SK-N-SH (cell line): Measurements from ENCODE around the gene USP40. TPM values are rescaled to one million over a fixed set of nuclear protein-coding genes. Genes with fewer than 3 reads are reported as not detected.

Experiments
- CTCF ChIA-PET: fragments of 300-600, 350-600 bp; formaldehyde crosslinking; extraction: SDS; loops from one replicate; lab custom pipeline; 2021; lab: Yijun Ruan, JAX
- POLR2A ChIA-PET: fragments of 350-600 bp; sonication (Branson Sonifier 250); formaldehyde crosslinking; extraction: SDS; loops from one replicate; lab custom pipeline; 2020; ENCODE audit warnings: antibody characterized with exemption, inconsistent platforms; lab: Yijun Ruan, JAX
- DNase-seq: peaks from one replicate; pipeline ENCODE4 v3.0.0; 2012
- H2AFZ ChIP-seq: fragments of 200-600 bp; sonication (generic); 2 replicates; pipeline ENCODE4 v1.8.1; 2016; ENCODE audit warnings: antibody characterized with exemption, mild to moderate bottlenecking, low read depth
- H3F3A ChIP-seq: fragments of 200-600 bp; sonication (generic); replicated peaks from 2 replicates; pipeline ENCODE3; 2016; ENCODE audit warnings: antibody characterized with exemption, mild to moderate bottlenecking; ENCODE audit not compliant: insufficient read depth
- H3K27ac ChIP-seq, 2 experiments: fragments of 200-500 bp in 1 of 2; fragments of 200-600 bp in 1 of 2; sonication (Bioruptor generic) in 1 of 2; sonication (generic), shearing (Covaris generic) in 1 of 2; 2 replicates each; pipeline versions ENCODE4 v1.5.1 to v1.6.1; 2014 to 2016; ENCODE audit warnings: low read depth in 2 of 2, inconsistent platforms in 1 of 2, low read length in 1 of 2, mild to moderate bottlenecking in 1 of 2, mixed read lengths in 1 of 2
- H3K27me3 ChIP-seq: fragments of 200-600 bp; sonication (generic), shearing (Covaris generic); 2 replicates; pipeline ENCODE4 v1.6.1; 2016; ENCODE audit warnings: mixed run types; ENCODE audit not compliant: insufficient read depth
- H3K36me3 ChIP-seq, 2 experiments: fragments of 200-500 bp in 1 of 2; fragments of 200-600 bp in 1 of 2; sonication (Bioruptor generic) in 1 of 2; sonication (generic) in 1 of 2; replicated peaks in 1 of 2; 2 replicates each; pipeline versions ENCODE3 to v1.5.1; 2014 to 2016; ENCODE audit warnings: low read length in 1 of 2, mild to moderate bottlenecking in 1 of 2; ENCODE audit not compliant: insufficient read depth in 2 of 2, control insufficient read depth in 1 of 2
- H3K4me1 ChIP-seq, 2 experiments: fragments of 200-500 bp in 1 of 2; fragments of 200-600 bp in 1 of 2; sonication (Bioruptor generic) in 1 of 2; sonication (generic), shearing (Covaris generic) in 1 of 2; 2 replicates each; pipeline versions ENCODE4 v1.5.1 to v1.6.1; 2014 to 2016; ENCODE audit warnings: low read depth in 1 of 2, low read length in 1 of 2, mixed run types in 1 of 2; ENCODE audit not compliant: insufficient read depth in 2 of 2, control insufficient read depth in 1 of 2
- H3K4me2 ChIP-seq: fragments of 200-600 bp; sonication (generic), shearing (Covaris generic); 2 replicates; pipeline ENCODE4 v1.6.1; 2017; ENCODE audit warnings: mixed run types
- H3K4me3 ChIP-seq, 2 experiments: fragments of 200-500 bp in 1 of 2; fragments of 200-600 bp in 1 of 2; sonication (Bioruptor generic) in 1 of 2; sonication (generic), shearing (Covaris generic) in 1 of 2; 2 replicates each; pipeline versions ENCODE4 v1.5.1 to v1.8.1; 2014 to 2016; ENCODE audit warnings: low read depth in 2 of 2, inconsistent platforms in 1 of 2, low read length in 1 of 2, mild to moderate bottlenecking in 1 of 2, mixed read lengths in 1 of 2, moderate library complexity in 1 of 2
- H3K79me2 ChIP-seq: fragments of 200-600 bp; sonication (generic); 2 replicates; pipeline ENCODE4 v1.8.1; 2017; ENCODE audit warnings: mild to moderate bottlenecking; ENCODE audit not compliant: insufficient read depth
- H3K9ac ChIP-seq: fragments of 200-600 bp; sonication (generic); 2 replicates; pipeline ENCODE4 v1.6.1; 2017; ENCODE audit warnings: mixed run types
- H3K9me2 ChIP-seq: fragments of 200-600 bp; sonication (generic); 2 replicates; pipeline ENCODE4 v1.6.1; 2017; ENCODE audit warnings: mixed run types
- H3K9me3 ChIP-seq: fragments of 200-600 bp; sonication (generic); 2 replicates; pipeline ENCODE4 v1.6.1; 2017; ENCODE audit warnings: mixed run types, mild to moderate bottlenecking, moderate library complexity
- H4K20me1 ChIP-seq: fragments of 200-600 bp; sonication (generic); 2 replicates; pipeline ENCODE4 v1.6.1; 2017; ENCODE audit warnings: mild to moderate bottlenecking, mixed run types; ENCODE audit not compliant: insufficient read depth
- FOXJ3 ChIP-seq: sonication (generic); formaldehyde crosslinking; IDR thresholded peaks from 2 replicates; pipeline ENCODE4 v1.5.1; 2020; ENCODE audit warnings: mild to moderate bottlenecking, missing genetic modification reagents
- FOXM1 ChIP-seq: IDR thresholded peaks from 2 replicates; pipeline ENCODE4 v1.4.0; 2012; ENCODE audit warnings: low read depth, mild to moderate bottlenecking
- GABPA ChIP-seq: IDR thresholded peaks from 2 replicates; pipeline ENCODE4 v1.4.0; 2012; ENCODE audit warnings: low read depth, mild to moderate bottlenecking
- JUND ChIP-seq: IDR thresholded peaks from 2 replicates; pipeline ENCODE4 v1.4.0; 2012
- MAX ChIP-seq: IDR thresholded peaks from 2 replicates; pipeline ENCODE4 v1.4.0; 2012; ENCODE audit warnings: low read depth
- MXI1 ChIP-seq: IDR thresholded peaks from 2 replicates; pipeline ENCODE4 v1.6.1; 2012; ENCODE audit warnings: mild to moderate bottlenecking, low read depth, low read length, improper control_type of control experiment
- POLR2AphosphoS5 ChIP-seq: IDR thresholded peaks from 2 replicates; pipeline ENCODE4 v1.6.1; 2012; ENCODE audit warnings: low read depth, low read length
- RFX5 ChIP-seq: IDR thresholded peaks from 2 replicates; pipeline ENCODE4 v1.6.1; 2012; ENCODE audit warnings: mild to moderate bottlenecking, improper control_type of control experiment, low read length
- RXRA ChIP-seq: IDR thresholded peaks from 2 replicates; pipeline ENCODE4 v1.4.0; 2012; ENCODE audit warnings: low read depth, mild to moderate bottlenecking, borderline replicate concordance
- SMC3 ChIP-seq: IDR thresholded peaks from 2 replicates; pipeline ENCODE4 v1.6.1; 2012; ENCODE audit warnings: low read depth, low read length, improper control_type of control experiment
- USF1 ChIP-seq: IDR thresholded peaks from 2 replicates; pipeline ENCODE4 v1.4.0; 2012; ENCODE audit warnings: low read depth, borderline replicate concordance
- WGBS: methylation state at CpG from one replicate; pipeline ENCODE4 v1.1.6; 2017; ENCODE audit warnings: low lambda C conversion rate; 5-methylcytosine and 5-hydroxymethylcytosine counted together
- polyA plus RNA-seq, 3 experiments: library from polyadenylated mRNA; depleted of rRNA; stranded (reverse); fragments of >200 nt; gene quantifications; 2 replicates each; pipeline ENCODE4 v1.2.3, GENCODE V29; 2012
- TF ChIP-seq, protein P1 (sequence below): fragments of 150-350 bp; IDR thresholded peaks from 2 replicates; pipeline ENCODE4 v1.6.1; 2017; ENCODE audit warnings: antibody characterized with exemption, low read length, low read depth, borderline replicate concordance

Gene USP40
- polyA plus RNA-seq, 1 of the 3 experiments (the other 2 are of a cell fraction) = 37.0 TPM

DNA sequence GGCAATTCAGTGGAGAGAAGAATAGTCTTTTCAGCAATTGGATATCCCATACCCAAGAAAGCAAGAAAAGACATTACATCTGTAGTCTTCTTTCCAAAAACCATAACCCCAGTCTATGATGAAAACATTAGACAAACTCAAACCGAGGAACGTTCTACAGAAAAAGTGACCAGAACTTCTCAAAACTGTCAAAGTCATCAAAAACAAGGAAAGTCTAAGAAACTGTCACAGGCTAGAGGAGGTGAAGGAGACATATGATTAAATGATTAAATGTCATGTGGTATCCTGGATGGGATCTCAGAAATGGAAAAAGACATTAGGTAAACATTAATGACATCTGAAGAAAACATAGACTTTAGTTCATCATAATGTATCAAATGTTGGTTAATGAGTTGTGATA, 4.9 kb upstream of the USP40 start:
- no peaks in the 10 kb centered on the region for H3K9me2 ChIP-seq
- H3K36me3 ChIP-seq = no peaks in the 10 kb centered on the region
- TF ChIP-seq FOXM1 = no peak
- TF ChIP-seq RXRA = no peak
- CTCF ChIA-PET = no interaction called here
- peaks cover 5% of the 10 kb centered on the region for H3F3A ChIP-seq
- no peaks in the 10 kb centered on the region for H3K9me3 ChIP-seq
- no peak overlapping the region for H3K4me3 ChIP-seq
- peaks cover 1% of the 10 kb centered on the region; the same call in 1 of the 2 replicates for H3K79me2 ChIP-seq
- no peaks in the 10 kb centered on the region for H3K4me1 ChIP-seq
- 65% methylated on average over 2 of the region's 2 CpGs for WGBS
- no peak overlapping the region for H3K4me2 ChIP-seq
- POLR2A ChIA-PET = no interaction called here
- no peaks in the 10 kb centered on the region for H4K20me1 ChIP-seq
- no peak for DNase-seq
- H3K27me3 ChIP-seq = no peaks in the 10 kb centered on the region
- H2AFZ ChIP-seq = no peak overlapping the region
- H3K27ac ChIP-seq = no peak overlapping the region
- no peak overlapping the region for H3K9ac ChIP-seq

DNA sequence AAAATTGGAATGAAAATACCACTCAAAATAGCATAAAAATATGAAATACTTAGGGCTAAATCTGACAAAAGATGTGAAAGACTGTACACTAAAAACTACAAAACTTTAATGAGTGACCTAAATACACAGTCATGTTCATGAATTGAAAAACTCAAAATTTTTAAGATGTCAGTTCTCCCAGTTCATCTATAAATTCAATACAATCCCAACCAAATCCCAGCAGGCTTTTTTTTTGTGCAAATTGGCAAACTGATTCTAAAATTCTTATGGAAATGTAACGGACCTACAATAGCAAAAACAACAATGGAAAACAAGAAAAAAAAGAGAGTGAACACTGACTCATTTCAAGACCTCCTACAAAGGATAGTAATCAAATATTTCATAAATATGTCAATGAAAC, 4.4 kb upstream of the USP40 start:
- Histone ChIP-seq H3K9me3 (no peaks in the 10 kb centered on the region), H3K9me2 (no peaks in the 10 kb centered on the region), H3K4me3 (no peak overlapping the region), H3K9ac (no peak overlapping the region), H3F3A (peaks cover 5% of the 10 kb centered on the region), H3K4me2 (no peak overlapping the region), H3K36me3 (no peaks in the 10 kb centered on the region), H2AFZ (no peak overlapping the region), H3K79me2 (peaks cover 6% of the 10 kb centered on the region; the same call in 1 of the 2 replicates), H3K27ac (no peak overlapping the region), H4K20me1 (no peaks in the 10 kb centered on the region), H3K4me1 (no peaks in the 10 kb centered on the region), H3K27me3 (no peaks in the 10 kb centered on the region)
- TF ChIP-seq USF1 (no peak), RFX5 (no peak), FOXM1 (no peak), SMC3 (no peak), MAX (no peak), FOXJ3 (CRISPR knock-in tag) (no peak), JUND (no peak), GABPA (no peak), MXI1 (no peak)
- TF ChIP-seq, protein P1, sequence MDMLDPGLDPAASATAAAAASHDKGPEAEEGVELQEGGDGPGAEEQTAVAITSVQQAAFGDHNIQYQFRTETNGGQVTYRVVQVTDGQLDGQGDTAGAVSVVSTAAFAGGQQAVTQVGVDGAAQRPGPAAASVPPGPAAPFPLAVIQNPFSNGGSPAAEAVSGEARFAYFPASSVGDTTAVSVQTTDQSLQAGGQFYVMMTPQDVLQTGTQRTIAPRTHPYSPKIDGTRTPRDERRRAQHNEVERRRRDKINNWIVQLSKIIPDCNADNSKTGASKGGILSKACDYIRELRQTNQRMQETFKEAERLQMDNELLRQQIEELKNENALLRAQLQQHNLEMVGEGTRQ = no peak
- WGBS = 54% methylated on average over 1 of the region's 1 CpG
- DNase-seq = no peak
- POLR2A ChIA-PET = no interaction called here
- CTCF ChIA-PET = no interaction called here

DNA sequence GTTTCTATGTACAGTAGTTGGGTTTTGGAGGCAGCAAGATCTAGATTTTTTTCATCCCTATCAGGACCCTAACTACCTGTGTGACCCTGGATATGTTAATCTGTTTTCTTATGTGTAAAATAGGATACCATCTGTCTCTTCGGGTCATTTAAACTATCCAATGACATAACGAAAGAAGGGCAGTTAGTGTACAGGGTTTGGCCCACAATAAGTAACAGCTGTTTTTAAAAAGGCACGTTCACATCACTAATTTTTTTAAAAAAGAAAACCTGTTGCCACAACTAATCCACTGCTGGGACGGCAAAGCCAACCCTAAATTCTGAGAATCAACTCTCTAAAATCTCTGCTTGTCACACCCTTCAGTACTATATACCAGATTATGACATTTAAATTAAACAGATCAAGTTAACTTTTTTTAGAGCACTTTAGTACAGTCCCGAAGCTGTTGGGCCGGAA, 869 bp downstream of the USP40 start:
- H3K27me3 ChIP-seq = no peaks in the 10 kb centered on the region
- WGBS = 7% methylated on average over 6 of the region's 6 CpGs
- TF ChIP-seq GABPA = peak; percentile 34; the same call in 1 of the 2 replicates
- TF ChIP-seq POLR2AphosphoS5 = no peak
- H3K4me3 ChIP-seq = peak overlapping the region; percentile 60 to 94
- H3K79me2 ChIP-seq = peaks cover 33% of the 10 kb centered on the region
- peak overlapping the region; percentile 81 to 91 for H3K27ac ChIP-seq
- H3K4me2 ChIP-seq = peak overlapping the region; percentile 71
- H3K4me1 ChIP-seq = peaks cover 0 to 3% of the 10 kb centered on the region in 2 experiments; a peak in 3 of 4 replicates
- peak overlapping the region; percentile 95 for H3K9ac ChIP-seq
- H3K36me3 ChIP-seq = peaks cover 3 to 8% of the 10 kb centered on the region in 2 experiments
- H3K9me3 ChIP-seq = no peaks in the 10 kb centered on the region
- H3K9me2 ChIP-seq = no peaks in the 10 kb centered on the region
- no peaks in the 10 kb centered on the region for H4K20me1 ChIP-seq
- DNase-seq = no peak
- H2AFZ ChIP-seq = peak overlapping the region; percentile 56
- CTCF ChIA-PET = interaction anchor here (1.6 kb wide), 1 partner anchor 146 kb away, joined by 5 read pairs; the partner anchor contains the start of gene UGT1A5
- POLR2A ChIA-PET = no interaction called here
- H3F3A ChIP-seq = no peaks in the 10 kb centered on the region
